OCI-LY1 (cell line): ENCODE data around the gene SMOC2.

ENCODE experiments used
- EZH2 ChIP-seq: fragments of 200-600 bp; sonication (generic), shearing (Covaris generic); IDR thresholded peaks from 2 replicates; pipeline ENCODE4 v1.8.0; 2017; ENCODE audit warnings: borderline replicate concordance, mixed run types, mild to moderate bottlenecking, antibody characterized with exemption, low read length, moderate library complexity, mixed read lengths
- TF ChIP-seq, protein P1 (sequence below): fragments of 200-600 bp; sonication (generic), shearing (Covaris generic); IDR thresholded peaks from 2 replicates; pipeline ENCODE4 v1.5.1; 2017; ENCODE audit warnings: mild to moderate bottlenecking, antibody characterized with exemption, low read length, moderate library complexity, mixed read lengths

GRCh38 chr6:168410035-168410434 is 30.9 kb upstream of the SMOC2 start:
- no peak for TF ChIP-seq EZH2
- TF ChIP-seq, protein P1, sequence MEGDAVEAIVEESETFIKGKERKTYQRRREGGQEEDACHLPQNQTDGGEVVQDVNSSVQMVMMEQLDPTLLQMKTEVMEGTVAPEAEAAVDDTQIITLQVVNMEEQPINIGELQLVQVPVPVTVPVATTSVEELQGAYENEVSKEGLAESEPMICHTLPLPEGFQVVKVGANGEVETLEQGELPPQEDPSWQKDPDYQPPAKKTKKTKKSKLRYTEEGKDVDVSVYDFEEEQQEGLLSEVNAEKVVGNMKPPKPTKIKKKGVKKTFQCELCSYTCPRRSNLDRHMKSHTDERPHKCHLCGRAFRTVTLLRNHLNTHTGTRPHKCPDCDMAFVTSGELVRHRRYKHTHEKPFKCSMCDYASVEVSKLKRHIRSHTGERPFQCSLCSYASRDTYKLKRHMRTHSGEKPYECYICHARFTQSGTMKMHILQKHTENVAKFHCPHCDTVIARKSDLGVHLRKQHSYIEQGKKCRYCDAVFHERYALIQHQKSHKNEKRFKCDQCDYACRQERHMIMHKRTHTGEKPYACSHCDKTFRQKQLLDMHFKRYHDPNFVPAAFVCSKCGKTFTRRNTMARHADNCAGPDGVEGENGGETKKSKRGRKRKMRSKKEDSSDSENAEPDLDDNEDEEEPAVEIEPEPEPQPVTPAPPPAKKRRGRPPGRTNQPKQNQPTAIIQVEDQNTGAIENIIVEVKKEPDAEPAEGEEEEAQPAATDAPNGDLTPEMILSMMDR: no peak
